ENCODE data around the gene PARS2. TPM values are rescaled to one million over a fixed set of nuclear protein-coding genes. Genes with fewer than 3 reads are reported as not detected.

PARS2 gene
- total and polyA plus RNA-seq, 4 donors = 2.1 to 4.1 (median 3.3) TPM

DNA sequence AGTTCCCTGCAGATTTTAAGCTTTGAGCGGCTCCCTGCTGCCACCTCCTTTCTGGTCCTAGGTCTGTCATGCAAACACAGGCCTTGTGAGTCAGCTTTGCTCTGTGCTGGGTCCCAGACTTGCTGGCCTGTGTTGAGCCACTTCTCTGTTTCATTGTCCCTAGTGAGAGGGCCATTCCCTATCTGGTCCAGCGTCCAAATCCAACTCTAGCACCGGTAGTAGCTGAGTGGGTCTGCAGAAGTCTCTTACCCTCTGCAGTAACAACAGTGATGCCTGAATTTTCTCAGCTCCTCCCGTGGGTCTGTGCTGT, 31.0 kb upstream of the PARS2 start:
- H3K9me3 ChIP-seq (ENCODE audit: control insufficient read depth in 4 of 4, low read length in 3 of 4) = peaks cover 0 to 5% (median 0%) of the 10 kb centered on the region in 4 donors
- peaks cover 6 to 27% (median 13%) of the 10 kb centered on the region in 4 donors for H3K4me1 ChIP-seq (ENCODE audit: control insufficient read depth in 4 of 4, insufficient read depth in 4 of 4, low read length in 3 of 4)
- no peak overlapping the region for H3K27ac ChIP-seq (ENCODE audit: low read depth in 1 of 2, low read length in 2 of 2)
- H3K4me3 ChIP-seq (ENCODE audit: low read depth in 1 of 3, low read length in 3 of 3) = no peak overlapping the region
- H3K27me3 ChIP-seq (ENCODE audit: control insufficient read depth in 4 of 4, insufficient read depth in 4 of 4, low read length in 3 of 4) = no peaks in the 10 kb centered on the region
- H3K36me3 ChIP-seq (ENCODE audit: control insufficient read depth in 4 of 4, insufficient read depth in 3 of 4, low read depth in 1 of 4, low read length in 3 of 4) = no peaks in the 10 kb centered on the region
- TF ChIP-seq NR2F2 (IDR thresholded peaks at IDR 0.05) (no peak), GABPA (IDR thresholded peaks at IDR 0.05 in 1 of 2, conservative IDR thresholded peaks at IDR 0.05 in 1 of 2) (no peak), SP1 (IDR thresholded peaks at IDR 0.05) (no peak)
- TF ChIP-seq, protein P1, sequence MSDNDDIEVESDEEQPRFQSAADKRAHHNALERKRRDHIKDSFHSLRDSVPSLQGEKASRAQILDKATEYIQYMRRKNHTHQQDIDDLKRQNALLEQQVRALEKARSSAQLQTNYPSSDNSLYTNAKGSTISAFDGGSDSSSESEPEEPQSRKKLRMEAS (IDR thresholded peaks at IDR 0.05) = no peak
- 83% methylated on average over 4 of the region's 4 CpGs for WGBS
- no peak for DNase-seq (ENCODE audit: low spot score)
- H3K9ac ChIP-seq (ENCODE audit: low read depth in 1 of 2, low read length in 2 of 2) = peak overlapping the region in 1 of 2 donors; percentile 5

DNA sequence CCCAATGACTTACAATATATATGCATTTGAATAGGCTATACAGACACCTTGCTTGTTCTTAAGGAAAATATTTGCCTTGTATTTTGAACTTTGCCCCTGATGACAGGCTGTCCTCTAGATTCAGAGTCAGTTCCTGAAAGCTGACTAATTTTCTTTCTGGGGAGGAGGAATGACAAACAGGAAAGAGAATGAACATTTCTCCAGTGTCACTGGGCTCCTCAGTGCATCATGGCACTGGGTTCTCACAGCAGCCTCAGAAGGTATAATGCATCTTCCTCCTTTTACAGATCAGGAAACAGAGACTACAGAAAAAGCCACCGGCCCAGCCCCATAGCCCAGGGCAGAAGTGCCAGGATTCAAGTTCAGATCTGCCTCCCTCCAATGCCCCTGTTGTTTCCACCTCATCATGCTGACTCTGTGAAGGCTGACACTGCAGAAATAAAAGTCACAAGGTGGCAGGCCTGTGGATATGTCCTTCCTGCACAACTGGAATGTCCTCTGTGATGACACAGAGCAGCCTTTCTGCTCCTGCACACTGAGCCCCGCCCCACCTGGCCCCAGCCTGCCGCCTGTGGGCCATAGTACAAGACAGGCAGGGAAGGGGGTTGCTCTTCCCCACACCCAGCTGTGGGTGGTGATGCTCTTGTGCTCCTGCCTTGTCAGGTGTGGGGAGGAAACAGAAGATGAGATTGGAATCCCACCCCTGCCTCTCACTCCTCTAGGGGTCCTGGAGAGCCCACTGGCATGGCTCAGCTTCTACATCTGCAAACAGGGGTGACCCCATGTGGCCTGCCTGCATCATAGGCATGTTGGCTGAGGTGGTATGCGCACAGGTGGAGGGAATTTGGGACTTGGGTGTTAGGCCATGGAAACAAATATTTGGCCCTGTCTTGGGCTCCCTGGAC, 30.4 kb upstream of the PARS2 start:
- H3K4me1 ChIP-seq (ENCODE audit: control insufficient read depth in 4 of 4, insufficient read depth in 4 of 4, low read length in 3 of 4) = peaks cover 0 to 21% (median 10%) of the 10 kb centered on the region in 4 donors
- H3K9me3 ChIP-seq (ENCODE audit: control insufficient read depth in 4 of 4, low read length in 3 of 4) = peaks cover 0 to 5% (median 0%) of the 10 kb centered on the region in 4 donors
- H3K9ac ChIP-seq (ENCODE audit: low read depth in 1 of 2, low read length in 2 of 2) = peak overlapping the region in 1 of 2 donors; percentile 5
- H3K27ac ChIP-seq (ENCODE audit: low read depth in 1 of 2, low read length in 2 of 2) = no peak overlapping the region
- no peaks in the 10 kb centered on the region for H3K36me3 ChIP-seq (ENCODE audit: control insufficient read depth in 4 of 4, insufficient read depth in 3 of 4, low read depth in 1 of 4, low read length in 3 of 4)
- no peaks in the 10 kb centered on the region for H3K27me3 ChIP-seq (ENCODE audit: control insufficient read depth in 4 of 4, insufficient read depth in 4 of 4, low read length in 3 of 4)
- no peak for DNase-seq (ENCODE audit: low spot score)
- TF ChIP-seq, protein P2, sequence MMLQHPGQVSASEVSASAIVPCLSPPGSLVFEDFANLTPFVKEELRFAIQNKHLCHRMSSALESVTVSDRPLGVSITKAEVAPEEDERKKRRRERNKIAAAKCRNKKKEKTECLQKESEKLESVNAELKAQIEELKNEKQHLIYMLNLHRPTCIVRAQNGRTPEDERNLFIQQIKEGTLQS (IDR thresholded peaks at IDR 0.05) = no peak
- TF ChIP-seq NR2F2 (IDR thresholded peaks at IDR 0.05) (no peak), FOXA1 (IDR thresholded peaks at IDR 0.05) (no peak), HNF4A (conservative IDR thresholded peaks at IDR 0.05) (no peak), FOXA2 (IDR thresholded peaks at IDR 0.05) (no peak), TAF1 (conservative IDR thresholded peaks at IDR 0.05) (no peak), RXRA (IDR thresholded peaks at IDR 0.05) (peak in 1 of 2 donors; percentile 5), RAD21 (IDR thresholded peaks at IDR 0.05) (no peak)
- WGBS = 60% methylated on average over 4 of the region's 4 CpGs
- H3K4me3 ChIP-seq (ENCODE audit: low read depth in 1 of 3, low read length in 3 of 3) = no peak overlapping the region

DNA sequence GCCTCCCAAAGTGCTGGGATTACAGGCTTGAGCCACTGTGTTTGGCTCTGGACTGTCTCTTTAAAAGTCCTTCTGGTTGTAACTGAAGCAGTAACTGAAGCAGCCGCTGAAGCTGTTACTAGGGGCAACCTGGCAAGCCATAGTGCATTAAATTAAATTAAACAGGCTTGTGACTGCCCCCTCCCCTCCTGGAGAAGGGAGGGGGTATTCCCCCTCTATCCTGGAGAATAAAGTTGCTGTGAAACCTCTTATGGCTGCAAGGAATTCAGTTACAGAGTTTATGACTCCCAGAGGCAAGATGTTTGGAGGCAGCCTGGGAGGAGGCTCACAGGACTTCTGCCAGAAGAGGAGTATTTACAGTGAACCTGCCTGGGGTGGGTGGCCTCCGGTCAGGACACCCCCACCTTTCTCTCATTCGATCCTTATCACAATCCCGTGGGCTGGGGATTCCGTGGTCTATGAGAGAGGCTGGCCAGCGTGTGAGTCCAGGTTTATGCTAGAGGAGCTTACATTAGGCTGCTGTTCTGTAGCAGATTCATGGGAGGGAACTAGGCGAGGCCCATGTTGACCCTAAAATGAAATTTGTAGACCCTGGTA, 28.5 kb upstream of the PARS2 start:
- Histone ChIP-seq H3K4me3 (ENCODE audit: low read depth in 1 of 3, low read length in 3 of 3) (no peak overlapping the region), H3K9ac (ENCODE audit: low read depth in 1 of 2, low read length in 2 of 2) (no peak overlapping the region), H3K9me3 (ENCODE audit: control insufficient read depth in 4 of 4, low read length in 3 of 4) (peaks cover 0 to 5% (median 0%) of the 10 kb centered on the region in 4 donors), H3K4me1 (ENCODE audit: control insufficient read depth in 4 of 4, insufficient read depth in 4 of 4, low read length in 3 of 4) (peaks cover 0 to 8% (median 5%) of the 10 kb centered on the region in 4 donors), H3K36me3 (ENCODE audit: control insufficient read depth in 4 of 4, insufficient read depth in 3 of 4, low read depth in 1 of 4, low read length in 3 of 4) (no peaks in the 10 kb centered on the region), H3K27me3 (ENCODE audit: control insufficient read depth in 4 of 4, insufficient read depth in 4 of 4, low read length in 3 of 4) (no peaks in the 10 kb centered on the region), H3K27ac (ENCODE audit: low read depth in 1 of 2, low read length in 2 of 2) (no peak overlapping the region)
- WGBS = 86% methylated on average over 7 of the region's 7 CpGs
- no peak for DNase-seq (ENCODE audit: low spot score)
- TF ChIP-seq RXRA (IDR thresholded peaks at IDR 0.05) = no peak
- TF ChIP-seq, protein P2 (IDR thresholded peaks at IDR 0.05) = no peak
- TF ChIP-seq, protein P1 (IDR thresholded peaks at IDR 0.05) = no peak
- no peak for TF ChIP-seq JUND (IDR thresholded peaks at IDR 0.05)
- no peak for TF ChIP-seq SP1 (IDR thresholded peaks at IDR 0.05)
- TF ChIP-seq, protein P3, sequence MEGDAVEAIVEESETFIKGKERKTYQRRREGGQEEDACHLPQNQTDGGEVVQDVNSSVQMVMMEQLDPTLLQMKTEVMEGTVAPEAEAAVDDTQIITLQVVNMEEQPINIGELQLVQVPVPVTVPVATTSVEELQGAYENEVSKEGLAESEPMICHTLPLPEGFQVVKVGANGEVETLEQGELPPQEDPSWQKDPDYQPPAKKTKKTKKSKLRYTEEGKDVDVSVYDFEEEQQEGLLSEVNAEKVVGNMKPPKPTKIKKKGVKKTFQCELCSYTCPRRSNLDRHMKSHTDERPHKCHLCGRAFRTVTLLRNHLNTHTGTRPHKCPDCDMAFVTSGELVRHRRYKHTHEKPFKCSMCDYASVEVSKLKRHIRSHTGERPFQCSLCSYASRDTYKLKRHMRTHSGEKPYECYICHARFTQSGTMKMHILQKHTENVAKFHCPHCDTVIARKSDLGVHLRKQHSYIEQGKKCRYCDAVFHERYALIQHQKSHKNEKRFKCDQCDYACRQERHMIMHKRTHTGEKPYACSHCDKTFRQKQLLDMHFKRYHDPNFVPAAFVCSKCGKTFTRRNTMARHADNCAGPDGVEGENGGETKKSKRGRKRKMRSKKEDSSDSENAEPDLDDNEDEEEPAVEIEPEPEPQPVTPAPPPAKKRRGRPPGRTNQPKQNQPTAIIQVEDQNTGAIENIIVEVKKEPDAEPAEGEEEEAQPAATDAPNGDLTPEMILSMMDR (IDR thresholded peaks at IDR 0.05; ENCODE audit: low read depth, low read length, missing input control) = no peak
- TF ChIP-seq, protein P4, sequence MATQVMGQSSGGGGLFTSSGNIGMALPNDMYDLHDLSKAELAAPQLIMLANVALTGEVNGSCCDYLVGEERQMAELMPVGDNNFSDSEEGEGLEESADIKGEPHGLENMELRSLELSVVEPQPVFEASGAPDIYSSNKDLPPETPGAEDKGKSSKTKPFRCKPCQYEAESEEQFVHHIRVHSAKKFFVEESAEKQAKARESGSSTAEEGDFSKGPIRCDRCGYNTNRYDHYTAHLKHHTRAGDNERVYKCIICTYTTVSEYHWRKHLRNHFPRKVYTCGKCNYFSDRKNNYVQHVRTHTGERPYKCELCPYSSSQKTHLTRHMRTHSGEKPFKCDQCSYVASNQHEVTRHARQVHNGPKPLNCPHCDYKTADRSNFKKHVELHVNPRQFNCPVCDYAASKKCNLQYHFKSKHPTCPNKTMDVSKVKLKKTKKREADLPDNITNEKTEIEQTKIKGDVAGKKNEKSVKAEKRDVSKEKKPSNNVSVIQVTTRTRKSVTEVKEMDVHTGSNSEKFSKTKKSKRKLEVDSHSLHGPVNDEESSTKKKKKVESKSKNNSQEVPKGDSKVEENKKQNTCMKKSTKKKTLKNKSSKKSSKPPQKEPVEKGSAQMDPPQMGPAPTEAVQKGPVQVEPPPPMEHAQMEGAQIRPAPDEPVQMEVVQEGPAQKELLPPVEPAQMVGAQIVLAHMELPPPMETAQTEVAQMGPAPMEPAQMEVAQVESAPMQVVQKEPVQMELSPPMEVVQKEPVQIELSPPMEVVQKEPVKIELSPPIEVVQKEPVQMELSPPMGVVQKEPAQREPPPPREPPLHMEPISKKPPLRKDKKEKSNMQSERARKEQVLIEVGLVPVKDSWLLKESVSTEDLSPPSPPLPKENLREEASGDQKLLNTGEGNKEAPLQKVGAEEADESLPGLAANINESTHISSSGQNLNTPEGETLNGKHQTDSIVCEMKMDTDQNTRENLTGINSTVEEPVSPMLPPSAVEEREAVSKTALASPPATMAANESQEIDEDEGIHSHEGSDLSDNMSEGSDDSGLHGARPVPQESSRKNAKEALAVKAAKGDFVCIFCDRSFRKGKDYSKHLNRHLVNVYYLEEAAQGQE (IDR thresholded peaks at IDR 0.05) = no peak
- no peak for TF ChIP-seq GABPA (IDR thresholded peaks at IDR 0.05 in 1 of 2, conservative IDR thresholded peaks at IDR 0.05 in 1 of 2)
- TF ChIP-seq FOXA1 (IDR thresholded peaks at IDR 0.05) = no peak
- no peak for TF ChIP-seq YY1 (IDR thresholded peaks at IDR 0.05)
- TF ChIP-seq, protein P5, sequence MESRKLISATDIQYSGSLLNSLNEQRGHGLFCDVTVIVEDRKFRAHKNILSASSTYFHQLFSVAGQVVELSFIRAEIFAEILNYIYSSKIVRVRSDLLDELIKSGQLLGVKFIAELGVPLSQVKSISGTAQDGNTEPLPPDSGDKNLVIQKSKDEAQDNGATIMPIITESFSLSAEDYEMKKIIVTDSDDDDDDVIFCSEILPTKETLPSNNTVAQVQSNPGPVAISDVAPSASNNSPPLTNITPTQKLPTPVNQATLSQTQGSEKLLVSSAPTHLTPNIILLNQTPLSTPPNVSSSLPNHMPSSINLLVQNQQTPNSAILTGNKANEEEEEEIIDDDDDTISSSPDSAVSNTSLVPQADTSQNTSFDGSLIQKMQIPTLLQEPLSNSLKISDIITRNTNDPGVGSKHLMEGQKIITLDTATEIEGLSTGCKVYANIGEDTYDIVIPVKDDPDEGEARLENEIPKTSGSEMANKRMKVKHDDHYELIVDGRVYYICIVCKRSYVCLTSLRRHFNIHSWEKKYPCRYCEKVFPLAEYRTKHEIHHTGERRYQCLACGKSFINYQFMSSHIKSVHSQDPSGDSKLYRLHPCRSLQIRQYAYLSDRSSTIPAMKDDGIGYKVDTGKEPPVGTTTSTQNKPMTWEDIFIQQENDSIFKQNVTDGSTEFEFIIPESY (IDR thresholded peaks at IDR 0.05) = no peak

Measured in liver (tissue), 9 donors.